ENCODE results near the gene PLCB2. TPM values are rescaled to one million over a fixed set of nuclear protein-coding genes. Genes with fewer than 3 reads are reported as not detected.

The PLCB2 gene
- total RNA-seq, 1 donor from 2014 or later, result 7.7 TPM

DNA sequence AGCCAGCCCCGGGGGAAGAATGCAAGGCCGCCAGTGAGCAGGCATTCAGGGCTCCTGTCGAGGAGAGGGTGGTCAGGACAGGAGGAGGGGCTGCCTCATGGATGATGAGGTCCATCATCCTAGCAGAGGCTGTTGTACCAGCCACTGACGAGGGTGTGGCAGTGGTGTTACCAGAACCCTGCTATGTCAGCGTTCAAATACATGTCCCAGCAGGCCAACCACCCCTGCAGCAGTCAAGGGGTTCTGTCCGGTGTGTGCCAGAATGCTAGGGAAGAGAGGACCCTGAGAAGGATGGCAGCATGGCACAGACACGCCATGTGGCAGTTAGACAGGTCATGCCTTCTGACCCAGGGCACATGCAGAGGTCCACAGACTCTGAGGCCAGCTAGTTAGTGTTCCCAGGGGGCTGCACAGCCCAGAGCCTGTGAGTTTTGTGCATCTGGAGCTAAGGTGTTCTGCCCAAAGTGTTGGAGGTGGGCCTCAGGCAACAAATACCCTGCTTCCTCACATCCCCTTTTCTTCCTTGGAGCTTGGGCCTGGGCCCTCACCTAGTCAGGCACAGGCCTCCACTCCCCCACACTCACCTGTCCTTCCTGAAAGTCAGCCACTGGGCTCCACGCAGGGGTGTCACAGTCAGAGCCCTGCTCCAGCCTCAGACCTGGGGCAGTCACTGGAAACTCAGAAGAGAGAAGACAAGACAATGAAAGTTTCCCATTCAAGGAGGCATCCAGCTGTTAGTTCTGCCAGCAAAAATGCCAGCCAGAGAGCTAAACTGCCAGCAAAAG is 61.0 kb downstream of the PLCB2 start:
- intact Hi-C loops (cut with DNase I), result no loop called here
- ATAC-seq (ENCODE audit: poor library complexity) (no peak), DNase-seq (no peak)

DNA sequence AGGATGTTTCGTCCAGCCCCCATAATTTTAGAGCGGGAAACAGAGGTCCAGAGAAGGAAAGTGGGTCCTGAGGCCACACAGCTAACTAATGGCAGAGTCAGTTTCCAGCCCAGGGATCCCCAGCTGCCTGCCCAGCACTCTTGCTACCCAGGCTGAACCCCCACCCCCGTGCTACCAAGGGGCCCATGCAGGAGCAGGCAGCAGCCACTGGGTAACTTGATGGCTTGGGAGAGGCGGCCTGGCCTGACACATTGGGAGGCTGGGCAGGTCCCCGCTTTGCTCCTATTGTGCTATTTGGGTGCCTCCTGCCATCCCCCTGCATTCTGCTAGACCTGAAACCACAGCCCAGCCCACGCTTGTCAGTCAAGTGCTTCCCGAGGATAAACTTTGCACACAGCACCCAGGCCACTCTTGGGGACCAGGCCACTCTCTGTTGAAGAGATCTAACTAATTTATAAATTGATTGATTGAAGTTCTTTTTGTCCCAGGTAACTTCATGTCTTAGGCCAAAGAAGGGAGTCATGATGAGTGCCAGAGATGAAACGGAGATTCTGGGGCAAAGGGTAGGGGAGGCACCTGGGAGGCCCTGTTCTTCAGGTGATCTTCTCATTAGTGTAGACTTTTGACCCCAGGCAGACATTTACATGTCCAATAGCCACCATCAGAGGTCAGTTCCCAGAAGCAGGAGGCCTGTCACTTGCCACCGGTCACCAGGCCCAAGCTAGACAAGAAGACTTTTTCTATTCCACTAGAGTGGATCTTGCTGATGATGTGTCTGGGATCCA is 61.9 kb downstream of the PLCB2 start:
- intact Hi-C loops (cut with DNase I), result no loop called here
- ATAC-seq (ENCODE audit: poor library complexity) (no peak), DNase-seq (no peak)

DNA sequence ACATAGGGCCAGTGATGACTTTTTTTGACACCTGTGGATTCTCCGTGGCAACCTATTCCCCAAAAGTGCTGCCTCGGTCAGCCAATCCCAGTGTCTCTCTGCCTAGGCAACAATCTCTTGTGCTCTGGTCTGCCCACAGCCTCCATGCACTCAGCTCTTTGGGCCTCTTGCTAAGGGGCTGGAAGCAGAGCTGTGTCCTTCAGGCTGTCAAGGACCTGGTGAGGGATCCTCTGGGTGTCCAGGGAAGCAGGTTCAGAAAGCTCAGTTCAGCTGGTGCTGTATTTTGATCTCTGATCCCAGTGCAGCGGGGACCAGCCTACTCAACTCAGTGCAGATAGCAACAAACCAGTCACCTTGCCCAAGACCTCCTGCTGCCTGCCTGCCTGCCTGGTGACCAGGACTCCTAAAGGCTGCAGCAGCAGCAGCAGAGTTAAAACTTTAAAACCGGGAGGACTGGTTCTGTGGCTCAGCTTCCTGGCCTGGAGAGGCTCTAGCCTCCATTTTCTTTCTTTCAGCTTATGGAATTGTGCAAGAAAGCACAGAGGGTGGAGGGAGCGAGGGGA is 62.7 kb downstream of the PLCB2 start:
- intact Hi-C loops (cut with DNase I), result no loop called here
- DNase-seq, result no peak
- ATAC-seq (ENCODE audit: poor library complexity), result no peak

DNA sequence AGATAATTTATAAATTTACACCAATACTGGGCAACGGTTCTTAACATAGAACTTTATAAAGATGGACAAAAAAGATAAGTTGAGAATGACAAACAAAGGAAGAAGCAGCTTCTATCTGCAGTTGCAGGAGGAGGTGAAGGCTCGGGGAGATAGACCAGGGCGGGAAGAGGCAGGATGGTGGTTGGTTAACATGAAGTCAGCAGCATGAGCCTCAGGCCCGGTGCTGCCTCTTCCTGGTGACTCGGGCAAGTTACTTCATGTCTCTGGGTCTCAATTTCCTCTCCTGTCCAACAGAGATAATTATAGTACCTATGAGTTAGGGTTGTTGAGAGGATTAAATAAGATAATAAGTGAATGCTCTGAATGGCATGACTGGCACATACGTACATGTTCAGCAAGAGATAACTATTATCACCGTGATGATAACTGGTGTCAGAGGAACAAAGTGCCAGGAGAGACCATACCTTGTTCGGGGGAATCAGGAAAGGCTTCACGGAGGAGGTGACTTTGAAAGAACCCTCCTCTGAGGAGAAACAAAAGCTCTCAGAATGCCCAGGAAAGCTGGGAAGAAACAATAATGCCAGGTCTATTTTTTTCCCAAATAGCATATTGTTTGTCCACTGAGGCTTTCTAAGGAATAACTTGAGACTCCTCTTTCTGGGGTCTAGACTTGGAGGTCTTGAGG is 64.5 kb downstream of the PLCB2 start:
- no peak for ATAC-seq (ENCODE audit: poor library complexity)
- no peak for DNase-seq
- intact Hi-C loops (cut with DNase I), result no loop called here

DNA sequence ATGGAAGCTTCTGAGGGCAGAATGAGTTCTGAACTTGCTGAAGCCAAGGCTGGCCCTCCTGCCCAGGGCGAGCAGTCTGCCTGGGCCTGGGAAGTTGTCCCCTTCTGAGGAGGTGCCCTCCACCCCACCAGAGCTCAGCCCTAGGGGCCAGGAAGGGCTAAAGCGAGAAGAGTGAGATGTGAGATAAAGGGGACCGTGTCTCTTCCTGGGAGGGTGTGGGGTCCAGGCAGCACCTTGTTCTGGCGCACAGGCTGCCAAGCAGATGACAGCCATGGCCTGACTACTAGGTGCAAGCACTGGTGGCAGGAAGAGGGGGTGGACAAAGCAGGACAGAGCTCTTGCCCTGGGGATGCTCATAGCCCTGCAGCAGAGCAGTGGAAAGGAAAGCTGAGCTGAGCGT is 65.1 kb downstream of the PLCB2 start:
- intact Hi-C loops (cut with DNase I), result no loop called here
- no peak for DNase-seq
- ATAC-seq (ENCODE audit: poor library complexity), result no peak

DNA sequence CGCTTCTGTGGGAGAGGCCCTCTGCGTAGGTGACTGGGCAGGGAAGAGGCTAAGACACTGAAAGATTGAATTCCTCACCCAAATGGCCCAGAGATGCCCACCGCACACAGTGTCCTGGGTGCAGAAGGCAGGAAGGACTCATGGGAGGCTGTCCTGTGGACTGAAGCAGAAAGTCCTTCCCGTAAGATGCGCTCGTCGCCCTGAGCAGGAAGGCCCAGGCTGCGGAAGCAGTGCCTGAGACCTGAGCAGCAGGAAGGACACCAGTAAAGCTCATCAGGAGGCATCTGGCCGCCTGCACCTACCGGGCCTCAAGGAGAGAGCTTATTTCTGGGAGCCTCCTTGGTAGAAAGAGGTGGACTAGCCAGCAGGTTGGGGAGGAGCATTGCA is 65.5 kb downstream of the PLCB2 start:
- intact Hi-C loops (cut with DNase I), result no loop called here
- ATAC-seq (ENCODE audit: poor library complexity) (no peak), DNase-seq (no peak)

DNA sequence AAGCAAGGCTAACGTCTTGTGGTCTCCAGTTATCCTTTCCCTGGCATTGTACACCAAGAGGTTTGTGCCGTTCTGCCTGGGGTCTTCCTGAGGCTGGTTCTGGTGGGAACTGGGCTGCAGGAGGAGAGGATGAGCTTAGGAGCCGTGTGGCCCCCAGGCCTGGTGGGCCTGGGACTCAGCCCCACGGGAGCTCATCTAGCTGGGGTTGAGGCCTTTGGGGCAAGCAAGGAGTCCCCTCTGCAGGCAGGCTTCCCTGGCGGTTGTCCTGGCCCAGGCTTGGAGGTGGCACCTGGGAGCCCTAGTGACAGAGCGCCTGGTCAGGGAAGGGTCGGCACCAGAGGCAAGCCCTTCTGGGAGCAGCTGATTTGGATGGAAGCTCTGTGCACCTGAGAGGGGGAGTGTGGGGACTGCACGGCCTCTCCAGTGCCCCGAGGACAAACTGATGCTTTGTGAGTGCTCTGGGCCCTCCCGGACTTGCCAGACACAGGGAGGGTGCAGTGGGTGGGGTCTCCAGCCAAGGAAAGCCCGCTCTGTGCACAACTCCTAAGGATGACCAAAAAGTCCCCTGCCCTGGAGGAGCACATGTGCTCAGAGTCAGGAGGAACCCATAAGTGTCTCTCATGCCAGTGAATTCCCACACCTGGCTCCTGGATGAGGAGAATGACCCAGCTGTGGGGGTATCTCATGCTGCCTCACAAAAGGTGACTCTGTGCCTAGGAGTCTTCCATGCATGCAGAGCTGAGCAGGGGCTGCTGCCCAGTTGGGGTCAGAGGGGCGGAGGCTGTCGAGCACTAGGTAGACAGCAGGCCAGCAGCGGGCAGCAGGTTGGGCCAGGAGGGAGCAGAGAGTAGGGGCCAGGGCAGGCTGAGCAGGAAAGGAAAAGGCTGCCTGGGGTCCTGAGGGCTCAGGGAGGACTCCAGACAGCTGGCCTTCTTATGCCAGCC is 66.2 kb downstream of the PLCB2 start:
- DNase-seq, result no peak
- ATAC-seq (ENCODE audit: poor library complexity), result no peak

DNA sequence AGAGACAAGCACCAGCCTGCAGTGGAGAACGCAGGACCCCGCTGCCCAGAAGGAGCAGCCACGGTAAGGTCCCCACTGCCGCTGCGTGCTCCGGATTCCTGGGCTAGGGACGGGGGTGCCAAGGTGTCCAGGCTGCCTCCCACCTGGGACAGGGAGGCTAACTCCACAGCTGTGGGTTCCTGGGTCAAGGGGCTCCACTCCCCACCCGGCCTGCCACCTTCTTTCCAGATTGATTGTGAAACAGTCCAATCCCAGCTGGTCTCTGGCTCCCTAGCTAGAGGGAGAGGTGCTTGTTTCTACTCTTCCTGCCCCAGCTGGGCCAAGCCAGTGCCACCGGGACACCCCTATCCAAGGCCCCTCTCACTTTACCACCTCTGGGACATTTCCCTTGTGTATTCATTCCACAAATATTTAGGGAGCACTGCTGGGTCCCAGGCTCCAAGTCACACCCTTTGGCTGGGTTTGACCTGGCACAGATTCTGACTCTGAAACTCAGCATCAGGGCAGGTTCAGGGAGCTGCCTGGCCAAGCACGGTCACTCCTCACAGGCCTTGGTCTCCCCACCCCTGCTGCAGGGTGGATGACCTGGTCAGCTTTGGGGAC is 67.0 kb downstream of the PLCB2 start:
- no peak for DNase-seq
- intact Hi-C loops (cut with DNase I), result no loop called here
- ATAC-seq (ENCODE audit: poor library complexity), result no peak

More for the DNA sequence above, 66.2 kb downstream of the PLCB2 start:
- intact Hi-C loops (cut with DNase I), result no loop called here

DNA sequence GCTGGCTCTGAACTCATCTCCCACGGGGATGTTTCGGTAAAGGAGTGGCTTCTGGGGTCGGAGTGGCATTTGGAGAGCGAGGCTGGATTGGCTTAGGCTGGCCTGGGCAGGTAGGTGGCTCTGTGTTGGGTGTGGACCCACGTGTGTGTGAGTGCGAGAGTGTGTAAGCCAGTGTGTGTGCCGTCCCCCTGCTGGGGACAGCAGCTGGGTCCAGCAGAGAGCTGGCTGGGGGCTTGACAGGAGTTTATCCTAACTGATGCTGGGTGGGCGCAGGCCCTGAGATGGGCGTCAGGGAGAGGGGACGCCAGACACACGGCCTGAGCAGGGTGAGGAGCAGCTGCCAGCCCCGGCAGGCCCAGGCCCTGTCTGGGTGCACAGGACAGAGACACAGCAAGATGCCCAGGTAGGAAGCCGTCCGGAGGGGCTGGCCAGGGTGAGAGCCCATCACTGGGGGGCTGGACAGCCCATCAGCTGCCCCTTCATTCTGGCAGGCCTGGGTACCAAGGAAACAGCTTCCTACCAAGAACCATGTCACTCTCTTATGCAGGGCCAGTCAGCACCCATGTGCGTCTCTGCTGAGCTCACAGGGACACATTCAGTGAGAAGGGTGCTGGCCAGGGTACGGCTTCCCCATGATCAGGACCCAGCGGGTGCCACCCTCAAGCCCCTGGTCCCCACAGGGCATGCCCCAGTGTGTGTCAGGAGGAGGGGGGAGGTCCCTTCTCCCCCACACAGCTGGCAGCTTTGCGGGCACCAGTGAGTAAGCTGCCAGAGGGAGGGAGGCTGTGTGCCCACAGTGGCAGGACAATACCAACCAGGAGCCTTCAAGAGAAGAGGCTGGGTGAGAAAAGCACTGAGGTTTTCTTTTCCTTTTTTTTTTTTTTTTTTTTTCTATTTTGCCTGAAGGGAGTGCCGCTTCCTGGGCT is 67.8 kb downstream of the PLCB2 start:
- intact Hi-C loops (cut with DNase I), result no loop called here
- ATAC-seq (ENCODE audit: poor library complexity) (no peak), DNase-seq (no peak)

DNA sequence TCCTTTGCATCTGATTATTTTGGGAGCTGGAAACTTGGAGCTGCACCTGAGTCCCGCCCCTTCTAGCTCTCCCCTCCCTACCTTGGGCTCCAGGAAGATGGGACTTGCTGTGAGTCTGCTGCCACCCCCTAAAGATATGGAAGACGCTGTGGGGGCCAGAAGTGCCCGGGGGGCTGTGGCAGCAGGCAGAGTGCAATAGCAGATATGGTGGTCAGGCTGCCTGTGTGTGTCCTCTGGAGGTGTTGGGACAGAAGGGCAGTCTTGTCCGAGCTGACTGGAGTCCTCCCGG is 68.4 kb downstream of the PLCB2 start:
- DNase-seq (no peak), ATAC-seq (ENCODE audit: poor library complexity) (no peak)

DNA sequence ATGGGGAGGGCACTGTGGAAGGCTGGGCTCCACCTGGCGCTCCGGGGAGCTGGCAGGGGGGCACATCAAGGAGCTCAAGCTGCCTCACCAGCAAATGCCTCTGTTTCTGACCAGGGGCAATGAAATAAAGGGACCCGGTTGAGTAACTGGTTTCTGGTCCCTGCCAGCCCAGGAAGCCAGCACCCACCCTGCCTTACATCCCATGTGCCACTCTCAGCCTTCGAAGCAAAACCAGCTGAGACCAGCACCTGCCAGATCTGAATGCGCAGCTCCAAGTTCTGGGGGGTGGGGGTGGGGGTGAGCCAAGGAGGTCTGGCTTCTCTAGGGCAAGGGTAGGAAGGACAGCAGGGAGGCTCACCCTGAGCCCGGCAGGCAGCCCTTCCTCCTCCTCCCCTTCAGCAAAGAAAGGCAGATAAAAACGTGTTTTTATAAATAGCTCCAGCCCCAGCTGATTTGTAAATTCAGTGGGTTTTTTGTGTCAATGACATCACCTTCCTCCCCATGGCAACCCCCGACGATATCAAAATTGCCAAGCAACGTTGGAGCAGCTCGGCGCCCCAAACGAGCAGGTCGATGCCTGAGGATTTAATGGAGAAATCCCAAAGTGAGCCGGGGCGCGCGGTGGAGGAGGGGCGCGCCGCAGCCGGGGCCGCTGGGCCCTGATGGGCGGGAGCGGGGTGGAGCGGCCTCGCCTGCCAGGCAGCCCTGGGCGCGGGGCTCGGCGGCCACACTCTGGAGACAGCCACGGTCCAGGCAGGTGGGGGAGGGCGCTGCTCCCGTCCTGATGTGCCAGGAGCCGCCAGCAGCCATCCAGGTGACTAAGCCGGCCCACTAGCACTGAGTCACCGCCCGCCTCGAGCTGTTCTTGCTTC is 69.0 kb downstream of the PLCB2 start, which contains the start of gene PAK6:
Gene PAK6, plus strand, starts transcription at position 532 of the 872 bp plus-strand sequence. CDS start 25,723 bp downstream, outside the sequence.
- DNase-seq, result no peak
- peak; percentile 64 for ATAC-seq (ENCODE audit: poor library complexity)
- intact Hi-C loops (cut with DNase I), result no loop called here

More for the DNA sequence above, 68.4 kb downstream of the PLCB2 start:
- intact Hi-C loops (cut with DNase I), result no loop called here

Other genes starting within 250 kb of the PLCB2 start
- 3.4 TPM for gene BMF, start 199.1 kb downstream of the PLCB2 start, total RNA-seq
- gene BUB1B, start 146.9 kb downstream of the PLCB2 start, total RNA-seq, result 1.3 TPM
- gene PAK6, start 68.9 kb downstream of the PLCB2 start, total RNA-seq, result 9.7 TPM
- 0.65 TPM for gene ANKRD63, start 24.9 kb downstream of the PLCB2 start, total RNA-seq
- 56.2 TPM for gene INAFM2, start 15.8 kb upstream of the PLCB2 start, total RNA-seq
- gene CCDC9B, start 33.0 kb upstream of the PLCB2 start, total RNA-seq, result 155 TPM
- not detected for gene PHGR1, start 43.1 kb upstream of the PLCB2 start, total RNA-seq
- 5.9 TPM for gene DISP2, start 50.3 kb upstream of the PLCB2 start, total RNA-seq
- 7.9 TPM for gene KNSTRN, start 74.8 kb upstream of the PLCB2 start, total RNA-seq
- gene IVD, start 97.9 kb upstream of the PLCB2 start, total RNA-seq, result 90.8 TPM
- 16.2 TPM for gene BAHD1, start 133.0 kb upstream of the PLCB2 start, total RNA-seq
- 7.5 TPM for gene CHST14, start 163.0 kb upstream of the PLCB2 start, total RNA-seq